CD4-positive, alpha-beta T cell treated with Interleukin-15 for 1 hour (primary cell): ENCODE results near the gene DCLRE1C.
"Not testable (repeated sequence)": the region's sequence is repeated elsewhere in the genome, so short reads cannot be mapped to it uniquely, and the experiment has no call there.

Experiments used
- DNase-seq: peaks from one replicate; pipeline ENCODE4 v3.0.0-alpha.2; 2020

Gene DCLRE1C

GRCh38 chr10:14954001-14954770 is at the start of gene DCLRE1C:
TSS of gene DCLRE1C (minus strand) at chr10:14954096. CDS start at chr10:14954010, 86 bp downstream.
- DNase-seq = peak; percentile 90

GRCh38 chr10:14995964-14996565 is 42.2 kb upstream of the DCLRE1C start:
- no peak for DNase-seq

GRCh38 chr10:14993500-14994455 is 39.9 kb upstream of the DCLRE1C start:
- not testable (repeated sequence) for DNase-seq

- not testable (repeated sequence) for DNase-seq
Measured at GRCh38 chr10:14992336-14992735, 38.4 kb upstream of the DCLRE1C start.

- peak; percentile 59 for DNase-seq
Measured at GRCh38 chr10:14991035-14991749, 37.3 kb upstream of the DCLRE1C start.

GRCh38 chr10:14989552-14989951 is 35.7 kb upstream of the DCLRE1C start:
- not testable (repeated sequence) for DNase-seq

GRCh38 chr10:14982744-14983143 is 28.8 kb upstream of the DCLRE1C start:
- no peak for DNase-seq

GRCh38 chr10:14975672-14976273 is 21.9 kb upstream of the DCLRE1C start:
- DNase-seq = no peak

- DNase-seq = not testable (repeated sequence)
Measured at GRCh38 chr10:14974153-14974998, 20.5 kb upstream of the DCLRE1C start.

GRCh38 chr10:14971867-14972448 is 18.1 kb upstream of the DCLRE1C start:
- peak; percentile 55 for DNase-seq

- no peak for DNase-seq
Measured at GRCh38 chr10:14967897-14968296, 14.0 kb upstream of the DCLRE1C start.

- peak; percentile 88 for DNase-seq
Measured at GRCh38 chr10:14959221-14960057, 5.5 kb upstream of the DCLRE1C start, which contains the start of gene MEIG1. TSS of gene MEIG1 (plus strand) at chr10:14959388. CDS start at chr10:14966469, 7,081 bp downstream.

GRCh38 chr10:14958872-14959220 is 5.0 kb upstream of the DCLRE1C start:
- no peak for DNase-seq

- DNase-seq = no peak
Measured at GRCh38 chr10:14954934-14955333, 1.0 kb upstream of the DCLRE1C start.

- no peak for DNase-seq
Measured at GRCh38 chr10:14953424-14954000, 384 bp downstream of the DCLRE1C start.

- DNase-seq = no peak
Measured at GRCh38 chr10:14952851-14953423, 959 bp downstream of the DCLRE1C start.

- DNase-seq = no peak
Measured at GRCh38 chr10:14949291-14949690, 4.6 kb downstream of the DCLRE1C start.

GRCh38 chr10:14947268-14947667 is 6.6 kb downstream of the DCLRE1C start:
- DNase-seq = no peak

- no peak for DNase-seq
Measured at GRCh38 chr10:14945108-14945507, 8.8 kb downstream of the DCLRE1C start.
